WTC11 (cell line): ENCODE measurements around the gene WDFY3. TPM values are rescaled to one million over a fixed set of nuclear protein-coding genes. Genes with fewer than 3 reads are reported as not detected.

Source experiments
- ATAC-seq: fragments of 200-7000 bp; cut with Tn5 transposase; 2 replicates; pipeline ENCODE4 v1.10.0; 2021; ENCODE audit warnings: mild to moderate bottlenecking, moderate library complexity
- CTCF ChIA-PET: fragments of 300-600 bp; sonication (Branson Sonifier 250); formaldehyde crosslinking; loops from one replicate; lab custom pipeline; 2021; ENCODE audit warnings: antibody characterized with exemption; lab: Charles Lee
- POLR2A ChIA-PET: fragments of 350-600 bp; sonication (Branson Sonifier 250); formaldehyde crosslinking; loops from one replicate; lab custom pipeline; 2021; ENCODE audit warnings: antibody characterized with exemption; lab: Charles Lee
- DNase-seq: peaks from one replicate; pipeline ENCODE4 v3.0.0; 2021; ENCODE audit warnings: low spot score
- H3K27ac Mint-ChIP-seq: 2 replicates; pipeline ENCODE4 v1.8.0; 2021; ENCODE audit warnings: mixed read lengths
- H3K27me3 Mint-ChIP-seq: 2 replicates; pipeline ENCODE4 v1.8.0; 2021; ENCODE audit warnings: low read depth, mild to moderate bottlenecking, moderate library complexity, mixed read lengths
- H3K36me3 Mint-ChIP-seq: 2 replicates; pipeline ENCODE4 v1.8.0; 2021; ENCODE audit warnings: mixed read lengths
- H3K4me1 Mint-ChIP-seq: 2 replicates; pipeline ENCODE4 v1.8.0; 2022; ENCODE audit warnings: mixed read lengths
- H3K4me3 Mint-ChIP-seq: 2 replicates; pipeline ENCODE4 v1.8.0; 2021; ENCODE audit warnings: mild to moderate bottlenecking, moderate library complexity, mixed read lengths
- H3K9me3 Mint-ChIP-seq: 2 replicates; pipeline ENCODE4 v1.8.0; 2021; ENCODE audit warnings: mixed read lengths
- CREM ChIP-seq: sonication (generic); formaldehyde crosslinking; IDR thresholded peaks from 2 replicates; pipeline ENCODE4 v1.8.1; 2022; ENCODE audit warnings: mild to moderate bottlenecking, missing genetic modification reagents, moderate library complexity
- E2F1 ChIP-seq: sonication (generic); formaldehyde crosslinking; IDR thresholded peaks from 2 replicates; pipeline ENCODE4 v1.8.0; 2022; ENCODE audit warnings: mild to moderate bottlenecking, missing genetic modification reagents
- IRF1 ChIP-seq: sonication (generic); formaldehyde crosslinking; IDR thresholded peaks from 2 replicates; pipeline ENCODE4 v1.8.0; 2023; ENCODE audit warnings: missing genetic modification reagents
- KAT7 ChIP-seq: sonication (generic); formaldehyde crosslinking; IDR thresholded peaks from 2 replicates; pipeline ENCODE4 v1.8.1; 2023; ENCODE audit warnings: missing genetic modification reagents, mild to moderate bottlenecking, borderline replicate concordance
- NFE2L1 ChIP-seq: sonication (generic); formaldehyde crosslinking; IDR thresholded peaks from 2 replicates; pipeline ENCODE4 v1.8.1; 2023; ENCODE audit warnings: missing genetic modification reagents
- NR2C2 ChIP-seq: sonication (generic); formaldehyde crosslinking; IDR thresholded peaks from 2 replicates; pipeline ENCODE4 v1.8.0; 2022; ENCODE audit warnings: mild to moderate bottlenecking, missing genetic modification reagents
- SP1 ChIP-seq: sonication (generic); formaldehyde crosslinking; conservative IDR thresholded peaks from 2 replicates; pipeline ENCODE4 v1.8.1; 2022; ENCODE audit warnings: missing genetic modification reagents
- USF1 ChIP-seq: sonication (generic); formaldehyde crosslinking; IDR thresholded peaks from 2 replicates; pipeline ENCODE4 v1.8.0; 2022; ENCODE audit warnings: mild to moderate bottlenecking, missing genetic modification reagents
- ZNF232 ChIP-seq: sonication (generic); formaldehyde crosslinking; IDR thresholded peaks from 2 replicates; pipeline ENCODE4 v1.8.0; 2022; ENCODE audit warnings: mild to moderate bottlenecking, missing genetic modification reagents
- ZNF317 ChIP-seq: sonication (generic); formaldehyde crosslinking; IDR thresholded peaks from 2 replicates; pipeline ENCODE4 v1.8.1; 2023; ENCODE audit warnings: low read depth, mild to moderate bottlenecking, moderate library complexity, missing genetic modification reagents, borderline replicate concordance
- ZNF396 ChIP-seq: fragments of 250-450 bp; sonication (Bioruptor Pico); IDR thresholded peaks from 2 replicates; pipeline ENCODE4 v1.8.0; 2021; ENCODE audit warnings: mild to moderate bottlenecking, moderate library complexity, borderline replicate concordance
- ZNF425 ChIP-seq: fragments of 250-450 bp; sonication (Bioruptor Pico); conservative IDR thresholded peaks from 2 replicates; pipeline ENCODE4 v1.9.0; 2021; ENCODE audit warnings: mild to moderate bottlenecking
- ZNF671 ChIP-seq: fragments of 250-450 bp; sonication (Bioruptor Pico); IDR thresholded peaks from 2 replicates; pipeline ENCODE4 v1.8.0; 2021; ENCODE audit warnings: mild to moderate bottlenecking
- ZSCAN18 ChIP-seq: fragments of 250-450 bp; sonication (Bioruptor Pico); IDR thresholded peaks from 2 replicates; pipeline ENCODE4 v2.1.2; 2022; ENCODE audit warnings: mild to moderate bottlenecking, moderate library complexity
- total RNA-seq: library from RNA; stranded (reverse); gene quantifications from 3 replicates; pipeline ENCODE4 v1.2.3, GENCODE V29; 2021
- TF ChIP-seq, protein P1 (sequence below): sonication (generic); formaldehyde crosslinking; IDR thresholded peaks from 2 replicates; pipeline ENCODE4 v1.8.0; 2022; ENCODE audit warnings: mild to moderate bottlenecking, missing genetic modification reagents
- TF ChIP-seq, protein P2 (sequence below): sonication (generic); formaldehyde crosslinking; IDR thresholded peaks from 2 replicates; pipeline ENCODE4 v1.8.1; 2022; ENCODE audit warnings: mild to moderate bottlenecking, missing genetic modification reagents, moderate library complexity, borderline replicate concordance
- TF ChIP-seq, protein P3 (sequence below): sonication (generic); formaldehyde crosslinking; IDR thresholded peaks from 2 replicates; pipeline ENCODE4 v1.8.1; 2022; ENCODE audit warnings: mild to moderate bottlenecking, moderate library complexity, missing genetic modification reagents
- TF ChIP-seq, protein P4 (sequence below): fragments of 250-450 bp; sonication (Bioruptor Pico); IDR thresholded peaks from 2 replicates; pipeline ENCODE4 v1.9.0; 2021; ENCODE audit warnings: mild to moderate bottlenecking, borderline replicate concordance
- TF ChIP-seq, protein P5 (sequence below): sonication (generic); formaldehyde crosslinking; IDR thresholded peaks from 2 replicates; pipeline ENCODE4 v1.8.1; 2023; ENCODE audit warnings: mild to moderate bottlenecking, missing genetic modification reagents

Gene WDFY3
- total RNA-seq, 1 experiment from 2014 or later, result 77.2 TPM

DNA sequence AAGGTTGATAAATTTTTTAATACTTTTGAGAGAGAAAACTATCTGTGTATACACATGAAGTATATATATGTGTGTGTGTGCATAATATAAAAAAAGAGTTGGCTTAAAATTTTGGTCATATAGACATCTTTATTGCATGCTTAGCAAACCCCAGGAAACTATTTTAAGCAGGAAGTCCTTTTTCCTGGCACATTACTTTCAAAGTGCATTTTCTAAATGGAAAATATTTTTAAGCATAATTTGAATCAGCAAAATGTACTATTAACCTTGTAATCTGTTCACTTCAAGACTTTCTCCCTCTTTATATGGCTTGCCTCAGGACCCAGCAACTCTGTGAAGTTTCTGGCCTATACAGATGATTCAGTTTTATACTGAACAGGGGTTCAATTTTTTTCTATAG, 277.3 kb downstream of the WDFY3 start:
- Mint-ChIP-seq H3K4me1 (peaks cover 8% of the 10 kb centered on the region), H3K9me3 (no peaks in the 10 kb centered on the region), H3K36me3 (peaks cover 41% of the 10 kb centered on the region), H3K4me3 (no peak overlapping the region), H3K27ac (no peak overlapping the region), H3K27me3 (no peaks in the 10 kb centered on the region)
- ChIA-PET POLR2A (no interaction called here), CTCF (no interaction called here)
- TF ChIP-seq E2F1 (CRISPR knock-in tag), result no peak
- no peak for TF ChIP-seq ZSCAN18
- TF ChIP-seq ZNF671, result no peak
- TF ChIP-seq, protein P1, sequence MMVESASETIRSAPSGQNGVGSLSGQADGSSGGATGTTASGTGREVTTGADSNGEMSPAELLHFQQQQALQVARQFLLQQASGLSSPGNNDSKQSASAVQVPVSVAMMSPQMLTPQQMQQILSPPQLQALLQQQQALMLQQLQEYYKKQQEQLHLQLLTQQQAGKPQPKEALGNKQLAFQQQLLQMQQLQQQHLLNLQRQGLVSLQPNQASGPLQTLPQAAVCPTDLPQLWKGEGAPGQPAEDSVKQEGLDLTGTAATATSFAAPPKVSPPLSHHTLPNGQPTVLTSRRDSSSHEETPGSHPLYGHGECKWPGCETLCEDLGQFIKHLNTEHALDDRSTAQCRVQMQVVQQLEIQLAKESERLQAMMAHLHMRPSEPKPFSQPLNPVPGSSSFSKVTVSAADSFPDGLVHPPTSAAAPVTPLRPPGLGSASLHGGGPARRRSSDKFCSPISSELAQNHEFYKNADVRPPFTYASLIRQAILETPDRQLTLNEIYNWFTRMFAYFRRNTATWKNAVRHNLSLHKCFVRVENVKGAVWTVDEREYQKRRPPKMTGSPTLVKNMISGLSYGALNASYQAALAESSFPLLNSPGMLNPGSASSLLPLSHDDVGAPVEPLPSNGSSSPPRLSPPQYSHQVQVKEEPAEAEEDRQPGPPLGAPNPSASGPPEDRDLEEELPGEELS, result no peak
- TF ChIP-seq, protein P2, sequence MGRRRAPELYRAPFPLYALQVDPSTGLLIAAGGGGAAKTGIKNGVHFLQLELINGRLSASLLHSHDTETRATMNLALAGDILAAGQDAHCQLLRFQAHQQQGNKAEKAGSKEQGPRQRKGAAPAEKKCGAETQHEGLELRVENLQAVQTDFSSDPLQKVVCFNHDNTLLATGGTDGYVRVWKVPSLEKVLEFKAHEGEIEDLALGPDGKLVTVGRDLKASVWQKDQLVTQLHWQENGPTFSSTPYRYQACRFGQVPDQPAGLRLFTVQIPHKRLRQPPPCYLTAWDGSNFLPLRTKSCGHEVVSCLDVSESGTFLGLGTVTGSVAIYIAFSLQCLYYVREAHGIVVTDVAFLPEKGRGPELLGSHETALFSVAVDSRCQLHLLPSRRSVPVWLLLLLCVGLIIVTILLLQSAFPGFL (CRISPR knock-in tag), result no peak
- TF ChIP-seq, protein P3, sequence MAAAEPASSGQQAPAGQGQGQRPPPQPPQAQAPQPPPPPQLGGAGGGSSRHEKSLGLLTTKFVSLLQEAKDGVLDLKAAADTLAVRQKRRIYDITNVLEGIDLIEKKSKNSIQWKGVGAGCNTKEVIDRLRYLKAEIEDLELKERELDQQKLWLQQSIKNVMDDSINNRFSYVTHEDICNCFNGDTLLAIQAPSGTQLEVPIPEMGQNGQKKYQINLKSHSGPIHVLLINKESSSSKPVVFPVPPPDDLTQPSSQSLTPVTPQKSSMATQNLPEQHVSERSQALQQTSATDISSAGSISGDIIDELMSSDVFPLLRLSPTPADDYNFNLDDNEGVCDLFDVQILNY (CRISPR knock-in tag), result no peak
- no peak for TF ChIP-seq ZNF425 (CRISPR knock-in tag)
- no peak for TF ChIP-seq KAT7 (CRISPR knock-in tag)
- no peak for TF ChIP-seq NFE2L1 (CRISPR knock-in tag)
- no peak for TF ChIP-seq ZNF317 (CRISPR knock-in tag)
- TF ChIP-seq CREM (CRISPR knock-in tag), result no peak
- TF ChIP-seq NR2C2 (CRISPR knock-in tag), result no peak
- TF ChIP-seq IRF1 (CRISPR knock-in tag), result no peak
- TF ChIP-seq ZNF396, result no peak
- TF ChIP-seq ZNF232 (CRISPR knock-in tag), result no peak
- ATAC-seq (no peak), DNase-seq (no peak)

GRCh38 chr4:84688605-84689004, 277.9 kb downstream of the WDFY3 start:
- H3K9me3 Mint-ChIP-seq, result no peaks in the 10 kb centered on the region
- no peak for ATAC-seq
- ChIA-PET CTCF (no interaction called here), POLR2A (no interaction called here)
- no peak overlapping the region for H3K27ac Mint-ChIP-seq
- H3K27me3 Mint-ChIP-seq, result no peaks in the 10 kb centered on the region
- H3K4me1 Mint-ChIP-seq, result peaks cover 8% of the 10 kb centered on the region
- no peak for DNase-seq
- peaks cover 43% of the 10 kb centered on the region for H3K36me3 Mint-ChIP-seq
- no peak overlapping the region for H3K4me3 Mint-ChIP-seq
- TF ChIP-seq, protein P4, sequence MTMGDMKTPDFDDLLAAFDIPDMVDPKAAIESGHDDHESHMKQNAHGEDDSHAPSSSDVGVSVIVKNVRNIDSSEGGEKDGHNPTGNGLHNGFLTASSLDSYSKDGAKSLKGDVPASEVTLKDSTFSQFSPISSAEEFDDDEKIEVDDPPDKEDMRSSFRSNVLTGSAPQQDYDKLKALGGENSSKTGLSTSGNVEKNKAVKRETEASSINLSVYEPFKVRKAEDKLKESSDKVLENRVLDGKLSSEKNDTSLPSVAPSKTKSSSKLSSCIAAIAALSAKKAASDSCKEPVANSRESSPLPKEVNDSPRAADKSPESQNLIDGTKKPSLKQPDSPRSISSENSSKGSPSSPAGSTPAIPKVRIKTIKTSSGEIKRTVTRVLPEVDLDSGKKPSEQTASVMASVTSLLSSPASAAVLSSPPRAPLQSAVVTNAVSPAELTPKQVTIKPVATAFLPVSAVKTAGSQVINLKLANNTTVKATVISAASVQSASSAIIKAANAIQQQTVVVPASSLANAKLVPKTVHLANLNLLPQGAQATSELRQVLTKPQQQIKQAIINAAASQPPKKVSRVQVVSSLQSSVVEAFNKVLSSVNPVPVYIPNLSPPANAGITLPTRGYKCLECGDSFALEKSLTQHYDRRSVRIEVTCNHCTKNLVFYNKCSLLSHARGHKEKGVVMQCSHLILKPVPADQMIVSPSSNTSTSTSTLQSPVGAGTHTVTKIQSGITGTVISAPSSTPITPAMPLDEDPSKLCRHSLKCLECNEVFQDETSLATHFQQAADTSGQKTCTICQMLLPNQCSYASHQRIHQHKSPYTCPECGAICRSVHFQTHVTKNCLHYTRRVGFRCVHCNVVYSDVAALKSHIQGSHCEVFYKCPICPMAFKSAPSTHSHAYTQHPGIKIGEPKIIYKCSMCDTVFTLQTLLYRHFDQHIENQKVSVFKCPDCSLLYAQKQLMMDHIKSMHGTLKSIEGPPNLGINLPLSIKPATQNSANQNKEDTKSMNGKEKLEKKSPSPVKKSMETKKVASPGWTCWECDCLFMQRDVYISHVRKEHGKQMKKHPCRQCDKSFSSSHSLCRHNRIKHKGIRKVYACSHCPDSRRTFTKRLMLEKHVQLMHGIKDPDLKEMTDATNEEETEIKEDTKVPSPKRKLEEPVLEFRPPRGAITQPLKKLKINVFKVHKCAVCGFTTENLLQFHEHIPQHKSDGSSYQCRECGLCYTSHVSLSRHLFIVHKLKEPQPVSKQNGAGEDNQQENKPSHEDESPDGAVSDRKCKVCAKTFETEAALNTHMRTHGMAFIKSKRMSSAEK, result no peak
- TF ChIP-seq SP1 (CRISPR knock-in tag) (no peak), USF1 (CRISPR knock-in tag) (no peak)
- TF ChIP-seq, protein P5, sequence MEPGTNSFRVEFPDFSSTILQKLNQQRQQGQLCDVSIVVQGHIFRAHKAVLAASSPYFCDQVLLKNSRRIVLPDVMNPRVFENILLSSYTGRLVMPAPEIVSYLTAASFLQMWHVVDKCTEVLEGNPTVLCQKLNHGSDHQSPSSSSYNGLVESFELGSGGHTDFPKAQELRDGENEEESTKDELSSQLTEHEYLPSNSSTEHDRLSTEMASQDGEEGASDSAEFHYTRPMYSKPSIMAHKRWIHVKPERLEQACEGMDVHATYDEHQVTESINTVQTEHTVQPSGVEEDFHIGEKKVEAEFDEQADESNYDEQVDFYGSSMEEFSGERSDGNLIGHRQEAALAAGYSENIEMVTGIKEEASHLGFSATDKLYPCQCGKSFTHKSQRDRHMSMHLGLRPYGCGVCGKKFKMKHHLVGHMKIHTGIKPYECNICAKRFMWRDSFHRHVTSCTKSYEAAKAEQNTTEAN (CRISPR knock-in tag), result no peak
